Amniotic epithelial cell (primary cell): ENCODE data around the gene MTURN.

Experiments used
- DNase-seq: peaks from one replicate; pipeline ENCODE4 v3.0.0-alpha.2; 2010; ENCODE audit warnings: low read depth

Gene MTURN

GRCh38 chr7:30206942-30207341, 72.2 kb downstream of the MTURN start:
- DNase-seq, result no peak

- DNase-seq, result no peak
Observed at GRCh38 chr7:30207376-30207775, 72.6 kb downstream of the MTURN start.

DNA sequence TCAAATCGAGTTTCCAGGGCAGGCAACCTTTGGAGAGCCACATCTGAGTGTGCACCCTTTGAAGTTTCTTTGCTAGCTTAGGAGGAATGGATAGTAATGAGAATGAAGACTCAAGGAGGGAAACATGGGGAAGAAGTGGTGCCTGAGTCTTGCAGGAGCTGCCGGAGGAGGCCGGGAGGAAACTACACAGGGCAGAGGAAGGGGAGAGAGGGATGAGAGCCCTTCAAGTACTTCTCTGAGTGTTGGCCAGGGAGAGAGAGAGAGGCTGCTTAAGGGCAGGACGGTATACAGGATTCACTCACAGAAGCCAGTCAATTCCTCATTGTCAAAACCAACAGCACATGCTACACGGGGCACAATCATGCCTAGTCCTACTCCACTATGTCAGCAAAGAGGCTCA, 75.2 kb downstream of the MTURN start:
- DNase-seq, result no peak
